Vagina (tissue), 2 donors: ENCODE results near the gene KIF26A.

Experiments
- POLR2AphosphoS5 ChIP-seq, 2 donors: sonication (generic); formaldehyde crosslinking; IDR thresholded peaks; one replicate each; pipeline ENCODE4 v1.9.0; 2017; ENCODE audit warnings: antibody characterized with exemption in 2 of 2, mild to moderate bottlenecking in 2 of 2, low read depth in 1 of 2; ENCODE audit not compliant: insufficient read depth in 1 of 2
- TF ChIP-seq, protein P1 (sequence below), 3 experiments: fragments of 450-650 bp in 2 of 3; fragments of 200-600 bp in 1 of 3; sonication (generic) in 1 of 3; IDR thresholded peaks; one replicate each; pipeline ENCODE4 v1.5.1; 2017 to 2019; ENCODE audit warnings: antibody characterized with exemption in 3 of 3, mild to moderate bottlenecking in 2 of 3, moderate library complexity in 2 of 3

GRCh38 chr14:104171895-104172294 is 33.5 kb downstream of the KIF26A start:
- TF ChIP-seq POLR2AphosphoS5 (IDR thresholded peaks at IDR 0.05; ENCODE audit: insufficient read depth in 1 of 2, low read depth in 1 of 2), result no peak
- TF ChIP-seq, protein P1, sequence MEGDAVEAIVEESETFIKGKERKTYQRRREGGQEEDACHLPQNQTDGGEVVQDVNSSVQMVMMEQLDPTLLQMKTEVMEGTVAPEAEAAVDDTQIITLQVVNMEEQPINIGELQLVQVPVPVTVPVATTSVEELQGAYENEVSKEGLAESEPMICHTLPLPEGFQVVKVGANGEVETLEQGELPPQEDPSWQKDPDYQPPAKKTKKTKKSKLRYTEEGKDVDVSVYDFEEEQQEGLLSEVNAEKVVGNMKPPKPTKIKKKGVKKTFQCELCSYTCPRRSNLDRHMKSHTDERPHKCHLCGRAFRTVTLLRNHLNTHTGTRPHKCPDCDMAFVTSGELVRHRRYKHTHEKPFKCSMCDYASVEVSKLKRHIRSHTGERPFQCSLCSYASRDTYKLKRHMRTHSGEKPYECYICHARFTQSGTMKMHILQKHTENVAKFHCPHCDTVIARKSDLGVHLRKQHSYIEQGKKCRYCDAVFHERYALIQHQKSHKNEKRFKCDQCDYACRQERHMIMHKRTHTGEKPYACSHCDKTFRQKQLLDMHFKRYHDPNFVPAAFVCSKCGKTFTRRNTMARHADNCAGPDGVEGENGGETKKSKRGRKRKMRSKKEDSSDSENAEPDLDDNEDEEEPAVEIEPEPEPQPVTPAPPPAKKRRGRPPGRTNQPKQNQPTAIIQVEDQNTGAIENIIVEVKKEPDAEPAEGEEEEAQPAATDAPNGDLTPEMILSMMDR (IDR thresholded peaks at IDR 0.05), result no peak
